Pancreas (tissue), 10 donors: ENCODE data around the gene ANO9. TPM values are rescaled to one million over a fixed set of nuclear protein-coding genes. Genes with fewer than 3 reads are reported as not detected.

ENCODE experiments used
- ATAC-seq, 4 donors: fragments of 200-7000 bp; cut with Tn5 transposase; one replicate each; pipeline versions ENCODE4 v1.8.0 to v1.9.1; 2020; ENCODE audit warnings: mild to moderate bottlenecking in 4 of 4, moderate library complexity in 4 of 4
- DNase-seq, 6 donors: peaks; one replicate each; pipeline ENCODE4 v3.0.0-alpha.2; 2020
- FAIRE-seq: peaks from 2 replicates; lab custom pipeline; 2012; peaks lifted over from hg19 to GRCh38; lab: Jason Lieb, UNC
- H3K27ac ChIP-seq, 4 donors: fragments of 200-600 bp; sonication (generic); 1 replicate in 3 of 4; 2 replicates in 1 of 4; pipeline versions ENCODE4 v1.5.0 to v1.8.0; 2020
- H3K27me3 ChIP-seq, 4 donors: fragments of 200-600 bp; one replicate each; pipeline ENCODE4 v1.8.0; 2021
- H3K36me3 ChIP-seq, 3 donors: fragments of 200-600 bp; sonication (generic) in 1 of 3; one replicate each; pipeline versions ENCODE4 v1.5.0 to v1.8.0; 2020 to 2021
- H3K4me1 ChIP-seq, 3 donors: fragments of 200-600 bp; one replicate each; pipeline ENCODE4 v1.8.0; 2021
- H3K4me3 ChIP-seq, 4 donors: fragments of 200-600 bp; sonication (generic) in 2 of 4; one replicate each; pipeline versions ENCODE4 v1.5.0 to v1.8.0; 2020 to 2021
- H3K9me3 ChIP-seq, 4 donors: fragments of 200-600 bp; one replicate each; pipeline ENCODE4 v1.8.0; 2021
- WGBS, 2 donors: extraction: QIAGEN DNeasy Blood & Tissue Kit; methylation state at CpG; one replicate each; pipeline ENCODE4 v1.1.7; 2013; 5-methylcytosine and 5-hydroxymethylcytosine counted together
- intact Hi-C, 3 donors: fragments of 100-400 bp; cut with DNase I; formaldehyde crosslinking; loops; one replicate each; pipeline versions ENCODE4 v1.11.1 to v1.14.2; 2022
- polyA plus RNA-seq, 2 donors: library from polyadenylated mRNA; stranded (reverse); fragments of 200-250 nt; gene quantifications; one replicate each; pipeline ENCODE4 v1.2.3, GENCODE V29; 2013
- total RNA-seq, 6 donors: library from RNA; stranded (reverse); fragmentation: NEBNext Ultra II Directional in 4 of 6; extraction: Animal tissue kit (Norgen Biotek cat#: 25700) in 4 of 6; gene quantifications; one replicate each; pipeline versions ENCODE4 v1.2.1 to v1.2.4, GENCODE V29; 2021 to 2023
- TF ChIP-seq, protein P1 (sequence below), 4 donors: fragments of 200-600 bp; sonication (generic) in 3 of 4; IDR thresholded peaks; one replicate each; pipeline versions ENCODE4 v1.5.0 to v1.8.0; 2021; ENCODE audit warnings: antibody characterized with exemption in 4 of 4
- donor health status: healthy with polysubstance abuse.
- donor health status: DM: no; HTN: no; CAD: no; lungs with moderate emphysema.
- donor health status: DM: no; HTN: no; CAD: no.
- donor health status: control.
- donor health status: control.
- donor health status: Bipolar disorder and iron deficiency.
- donor health status: DM: yes; HTN: yes; CAD: no.
- donor health status: DM: no; HTN: no; CAD: no.
- donor health status: DM: no; HTN: no; CAD: no.
- donor health status: DM: yes; HTN: yes; CAD: no.

Gene ANO9
- total and polyA plus RNA-seq, 8 donors = 6.2 to 68.7 (median 14.9) TPM

- 31 to 39% methylated on average over 23 to 25 of the region's 25 CpGs for WGBS, 2 donors
- H3K27ac ChIP-seq = peak overlapping the region in 3 of 4 donors; percentile 71 to 83 (median 74)
Observed at GRCh38 chr11:394858-395655, 46.8 kb downstream of the ANO9 start.

GRCh38 chr11:394034-394857 lies 47.6 kb downstream of the ANO9 start, which contains the start of gene PKP3:
TSS of gene PKP3 (plus strand) at chr11:394209. CDS start at chr11:394293, 84 bp downstream.
- Histone ChIP-seq H3K27ac (peak within 1 kb of the TSS; percentile 63 to 83 (median 72)), H3K27me3 (no peaks in the 10 kb centered on the region), H3K4me1 (peaks cover 0 to 3% (median 0%) of the 10 kb centered on the region in 3 donors), H3K9me3 (no peaks in the 10 kb centered on the region), H3K4me3 (peak within 1 kb of the TSS; percentile 60 to 77 (median 64)), H3K36me3 (peaks cover 0 to 5% (median 0%) of the 10 kb centered on the region in 3 donors)
- ATAC-seq = peak; percentile 86 to 91 (median 89)
- WGBS, 2 donors = 22 to 29% methylated on average over 40 to 57 of the region's 57 CpGs
- peak; percentile 83 to 96 (median 87) for DNase-seq
- no peak for FAIRE-seq
- TF ChIP-seq, protein P1, sequence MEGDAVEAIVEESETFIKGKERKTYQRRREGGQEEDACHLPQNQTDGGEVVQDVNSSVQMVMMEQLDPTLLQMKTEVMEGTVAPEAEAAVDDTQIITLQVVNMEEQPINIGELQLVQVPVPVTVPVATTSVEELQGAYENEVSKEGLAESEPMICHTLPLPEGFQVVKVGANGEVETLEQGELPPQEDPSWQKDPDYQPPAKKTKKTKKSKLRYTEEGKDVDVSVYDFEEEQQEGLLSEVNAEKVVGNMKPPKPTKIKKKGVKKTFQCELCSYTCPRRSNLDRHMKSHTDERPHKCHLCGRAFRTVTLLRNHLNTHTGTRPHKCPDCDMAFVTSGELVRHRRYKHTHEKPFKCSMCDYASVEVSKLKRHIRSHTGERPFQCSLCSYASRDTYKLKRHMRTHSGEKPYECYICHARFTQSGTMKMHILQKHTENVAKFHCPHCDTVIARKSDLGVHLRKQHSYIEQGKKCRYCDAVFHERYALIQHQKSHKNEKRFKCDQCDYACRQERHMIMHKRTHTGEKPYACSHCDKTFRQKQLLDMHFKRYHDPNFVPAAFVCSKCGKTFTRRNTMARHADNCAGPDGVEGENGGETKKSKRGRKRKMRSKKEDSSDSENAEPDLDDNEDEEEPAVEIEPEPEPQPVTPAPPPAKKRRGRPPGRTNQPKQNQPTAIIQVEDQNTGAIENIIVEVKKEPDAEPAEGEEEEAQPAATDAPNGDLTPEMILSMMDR (IDR thresholded peaks at IDR 0.05) = no peak
- intact Hi-C loops = no loop called here

More at GRCh38 chr11:394858-395655, 46.8 kb downstream of the ANO9 start:
- Histone ChIP-seq H3K9me3 (no peaks in the 10 kb centered on the region), H3K4me3 (peak overlapping the region; percentile 60 to 77 (median 64)), H3K27me3 (no peaks in the 10 kb centered on the region), H3K36me3 (peaks cover 0 to 9% (median 2%) of the 10 kb centered on the region in 3 donors), H3K4me1 (peaks cover 0 to 3% (median 0%) of the 10 kb centered on the region in 3 donors)
- DNase-seq (peak in 1 of 6 donors; percentile 42), ATAC-seq (no peak), FAIRE-seq (no peak)
- intact Hi-C loops = no loop called here
- TF ChIP-seq, protein P1 (IDR thresholded peaks at IDR 0.05) = no peak

GRCh38 chr11:393219-394033 lies 48.4 kb downstream of the ANO9 start:
- FAIRE-seq (no peak), DNase-seq (peak in 1 of 6 donors; percentile 60), ATAC-seq (peak in 3 of 4 donors; percentile 2 to 20 (median 6))
- peak overlapping the region in 3 of 4 donors; percentile 60 to 77 (median 67) for H3K4me3 ChIP-seq
- H3K27ac ChIP-seq = peak overlapping the region; percentile 63 to 83 (median 72)
- intact Hi-C loops = no loop called here
- H3K36me3 ChIP-seq = peaks cover 0 to 5% (median 0%) of the 10 kb centered on the region in 3 donors
- TF ChIP-seq, protein P1 (IDR thresholded peaks at IDR 0.05) = no peak
- H3K4me1 ChIP-seq = peaks cover 0 to 3% (median 0%) of the 10 kb centered on the region in 3 donors
- H3K9me3 ChIP-seq = no peaks in the 10 kb centered on the region
- no peaks in the 10 kb centered on the region for H3K27me3 ChIP-seq
- 61 to 68% methylated on average over 16 to 17 of the region's 17 CpGs for WGBS, 2 donors

- ATAC-seq (no peak), FAIRE-seq (no peak), DNase-seq (peak in 1 of 6 donors; percentile 37)
- no peak overlapping the region for H3K27ac ChIP-seq
- peaks cover 0 to 3% (median 0%) of the 10 kb centered on the region in 3 donors for H3K4me1 ChIP-seq
- H3K27me3 ChIP-seq = no peaks in the 10 kb centered on the region
- intact Hi-C loops = no loop called here
- H3K9me3 ChIP-seq = no peaks in the 10 kb centered on the region
- peaks cover 0 to 4% (median 0%) of the 10 kb centered on the region in 3 donors for H3K36me3 ChIP-seq
- 88 to 91% methylated on average over 27 to 36 of the region's 36 CpGs for WGBS, 2 donors
- TF ChIP-seq, protein P1 (IDR thresholded peaks at IDR 0.05) = no peak
- H3K4me3 ChIP-seq = no peak overlapping the region
Observed at GRCh38 chr11:392102-392777, 49.6 kb downstream of the ANO9 start.
